Upper lobe of left lung (tissue), 6 donors: ENCODE data around the gene HTR1B. TPM values are rescaled to one million over a fixed set of nuclear protein-coding genes. Genes with fewer than 3 reads are reported as not detected.

Experiments
- ATAC-seq, 2 donors: fragments of 200-7000 bp; cut with Tn5 transposase; one replicate each; pipeline ENCODE4 v1.9.1; 2022; ENCODE audit warnings: mild to moderate bottlenecking in 2 of 2, moderate library complexity in 2 of 2; ENCODE audit not compliant: low FRiP score in 2 of 2
- DNase-seq, 2 donors: peaks; one replicate each; pipeline ENCODE4 v3.0.0-alpha.2; 2019 to 2020
- H3K27ac ChIP-seq, 4 donors: fragments of 200-600 bp; sonication (generic); one replicate each; pipeline ENCODE4 v1.5.1; 2016 to 2019
- H3K27me3 ChIP-seq, 4 donors: fragments of 200-600 bp; sonication (generic); one replicate each; pipeline ENCODE4 v1.5.1; 2017 to 2019
- H3K36me3 ChIP-seq, 4 donors: fragments of 200-600 bp; sonication (generic); one replicate each; pipeline ENCODE4 v1.5.1; 2016 to 2019
- H3K4me1 ChIP-seq, 4 donors: fragments of 200-600 bp; sonication (generic); one replicate each; pipeline ENCODE4 v1.5.1; 2018 to 2019
- H3K4me3 ChIP-seq, 4 donors: fragments of 200-600 bp; sonication (generic); one replicate each; pipeline ENCODE4 v1.5.1; 2017 to 2019; ENCODE audit warnings: mild to moderate bottlenecking in 2 of 4, moderate library complexity in 1 of 4
- H3K9me3 ChIP-seq, 4 donors: fragments of 200-600 bp; sonication (generic); one replicate each; pipeline ENCODE4 v1.5.1; 2018 to 2019
- EP300 ChIP-seq, 4 donors: sonication (generic); formaldehyde crosslinking; IDR thresholded peaks; one replicate each; pipeline ENCODE4 v1.5.1; 2017; ENCODE audit warnings: antibody characterized with exemption in 4 of 4, control low read depth in 2 of 4
- POLR2A ChIP-seq, 4 donors: fragments of 450-650 bp; IDR thresholded peaks; one replicate each; pipeline ENCODE4 v1.5.1; 2016 to 2017; ENCODE audit warnings: antibody characterized with exemption in 4 of 4, mild to moderate bottlenecking in 2 of 4
- POLR2AphosphoS5 ChIP-seq, 2 donors: sonication (generic); formaldehyde crosslinking; IDR thresholded peaks; one replicate each; pipeline ENCODE4 v1.5.1; 2017; ENCODE audit warnings: antibody characterized with exemption in 2 of 2
- WGBS, 2 donors: methylation state at CpG; one replicate each; pipeline ENCODE4 v1.1.5; 2017 to 2018; 5-methylcytosine and 5-hydroxymethylcytosine counted together
- total RNA-seq, 6 donors: library from RNA; depleted of rRNA in 4 of 6; stranded (reverse); fragments of >200 nt in 4 of 6; gene quantifications; one replicate each; pipeline versions ENCODE4 v1.1.0 to v1.2.1, GENCODE V29; 2016 to 2021
- TF ChIP-seq, protein P1 (sequence below), 6 experiments: fragments of 450-650 bp in 4 of 6; fragments of 200-600 bp in 2 of 6; sonication (generic) in 2 of 6; IDR thresholded peaks; one replicate each; pipeline ENCODE4 v1.5.1; 2016 to 2019; ENCODE audit warnings: antibody characterized with exemption in 6 of 6
- donor health status: DM: no; HTN: no; CAD: no; lungs with moderate emphysema.
- donor health status: DM: no; HTN: yes; CAD: no; lungs with severe emphysema.

The HTR1B gene
- total RNA-seq, 6 donors from 2014 or later, result 0.57 TPM; not detected in 5

DNA sequence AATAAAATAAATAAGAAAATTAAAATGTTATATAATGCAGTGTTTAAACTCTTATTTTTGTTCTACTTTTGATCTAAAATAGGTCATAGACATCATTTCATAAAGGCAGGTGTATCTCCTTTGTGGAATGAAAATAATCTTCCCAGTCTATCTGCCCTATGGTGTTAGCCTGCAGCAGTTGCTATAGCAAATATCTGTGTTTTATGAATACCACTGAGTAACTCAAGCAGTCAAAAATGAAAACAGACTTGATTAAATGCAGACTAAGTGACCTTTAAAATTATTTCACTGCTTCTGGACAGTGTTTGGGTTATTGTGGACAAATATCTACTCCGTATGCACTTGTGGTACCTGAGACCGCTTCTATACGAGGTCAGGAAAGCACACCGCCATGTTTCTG is 11.8 kb downstream of the HTR1B start:
- DNase-seq (no peak), ATAC-seq (no peak)
- no peak for TF ChIP-seq POLR2A (IDR thresholded peaks at IDR 0.05)
- TF ChIP-seq, protein P1, sequence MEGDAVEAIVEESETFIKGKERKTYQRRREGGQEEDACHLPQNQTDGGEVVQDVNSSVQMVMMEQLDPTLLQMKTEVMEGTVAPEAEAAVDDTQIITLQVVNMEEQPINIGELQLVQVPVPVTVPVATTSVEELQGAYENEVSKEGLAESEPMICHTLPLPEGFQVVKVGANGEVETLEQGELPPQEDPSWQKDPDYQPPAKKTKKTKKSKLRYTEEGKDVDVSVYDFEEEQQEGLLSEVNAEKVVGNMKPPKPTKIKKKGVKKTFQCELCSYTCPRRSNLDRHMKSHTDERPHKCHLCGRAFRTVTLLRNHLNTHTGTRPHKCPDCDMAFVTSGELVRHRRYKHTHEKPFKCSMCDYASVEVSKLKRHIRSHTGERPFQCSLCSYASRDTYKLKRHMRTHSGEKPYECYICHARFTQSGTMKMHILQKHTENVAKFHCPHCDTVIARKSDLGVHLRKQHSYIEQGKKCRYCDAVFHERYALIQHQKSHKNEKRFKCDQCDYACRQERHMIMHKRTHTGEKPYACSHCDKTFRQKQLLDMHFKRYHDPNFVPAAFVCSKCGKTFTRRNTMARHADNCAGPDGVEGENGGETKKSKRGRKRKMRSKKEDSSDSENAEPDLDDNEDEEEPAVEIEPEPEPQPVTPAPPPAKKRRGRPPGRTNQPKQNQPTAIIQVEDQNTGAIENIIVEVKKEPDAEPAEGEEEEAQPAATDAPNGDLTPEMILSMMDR (IDR thresholded peaks at IDR 0.05), result no peak
- no peak for TF ChIP-seq POLR2AphosphoS5 (IDR thresholded peaks at IDR 0.05)
- no peak for TF ChIP-seq EP300 (IDR thresholded peaks at IDR 0.05)
- no peaks in the 10 kb centered on the region for H3K27me3 ChIP-seq
- 93 to 100% methylated on average over 4 of the region's 4 CpGs for WGBS, 2 donors
- no peak overlapping the region for H3K27ac ChIP-seq
- H3K36me3 ChIP-seq, result no peaks in the 10 kb centered on the region
- H3K4me3 ChIP-seq, result no peak overlapping the region
- H3K4me1 ChIP-seq, result no peaks in the 10 kb centered on the region
- no peaks in the 10 kb centered on the region for H3K9me3 ChIP-seq

DNA sequence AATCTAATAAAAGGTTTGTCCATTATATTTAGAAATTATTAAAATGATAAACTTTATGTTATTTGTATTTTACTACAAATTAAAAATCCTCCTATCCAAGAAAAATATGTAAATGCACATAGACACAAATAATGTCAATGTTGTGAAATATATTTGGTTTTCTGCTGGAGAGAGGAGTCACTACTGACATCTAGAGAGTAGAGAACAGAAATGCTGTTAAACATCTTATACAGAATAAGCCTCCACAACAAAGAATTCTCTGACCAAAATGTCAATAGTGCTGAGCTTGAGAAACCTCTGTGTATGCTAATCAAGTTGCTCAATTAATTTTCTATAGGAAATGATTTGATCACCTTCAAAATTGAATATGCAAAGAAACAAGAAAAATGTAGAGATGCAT is 12.4 kb downstream of the HTR1B start:
- TF ChIP-seq EP300 (IDR thresholded peaks at IDR 0.05) (no peak), POLR2A (IDR thresholded peaks at IDR 0.05) (no peak), POLR2AphosphoS5 (IDR thresholded peaks at IDR 0.05) (no peak)
- TF ChIP-seq, protein P1 (IDR thresholded peaks at IDR 0.05), result no peak
- H3K27me3 ChIP-seq, result no peaks in the 10 kb centered on the region
- no peak overlapping the region for H3K27ac ChIP-seq
- no peak overlapping the region for H3K4me3 ChIP-seq
- DNase-seq (no peak), ATAC-seq (no peak)
- H3K9me3 ChIP-seq, result no peaks in the 10 kb centered on the region
- H3K36me3 ChIP-seq, result no peaks in the 10 kb centered on the region
- H3K4me1 ChIP-seq, result no peaks in the 10 kb centered on the region

DNA sequence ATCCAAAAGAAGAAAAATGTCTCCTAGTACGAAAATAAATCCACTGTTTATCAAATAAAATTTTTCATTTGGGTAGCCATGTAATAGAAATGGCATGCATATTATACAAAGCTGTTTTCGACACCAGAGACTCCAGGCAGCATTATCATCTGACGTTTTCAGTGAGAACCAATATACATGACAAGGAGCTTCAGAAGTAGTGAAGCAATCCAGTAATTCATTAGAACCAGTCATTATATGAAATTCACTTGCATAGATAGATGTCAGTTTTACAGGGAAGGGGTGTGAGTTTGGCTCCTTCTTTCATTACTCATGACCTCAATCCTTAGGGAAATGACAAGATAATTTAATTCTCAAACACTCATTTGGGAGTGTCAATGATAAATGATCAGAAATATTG is 14.7 kb downstream of the HTR1B start:
- ATAC-seq, result no peak
- no peak overlapping the region for H3K4me3 ChIP-seq
- no peaks in the 10 kb centered on the region for H3K9me3 ChIP-seq
- no peaks in the 10 kb centered on the region for H3K36me3 ChIP-seq
- H3K27ac ChIP-seq, result no peak overlapping the region
- H3K4me1 ChIP-seq, result no peaks in the 10 kb centered on the region
- no peaks in the 10 kb centered on the region for H3K27me3 ChIP-seq
- 65 to 68% methylated on average over 3 of the region's 3 CpGs for WGBS, 2 donors
- TF ChIP-seq, protein P1 (IDR thresholded peaks at IDR 0.05), result no peak
- TF ChIP-seq EP300 (IDR thresholded peaks at IDR 0.05), result no peak
- TF ChIP-seq POLR2A (IDR thresholded peaks at IDR 0.05), result no peak
- no peak for TF ChIP-seq POLR2AphosphoS5 (IDR thresholded peaks at IDR 0.05)
- DNase-seq, result no peak

DNA sequence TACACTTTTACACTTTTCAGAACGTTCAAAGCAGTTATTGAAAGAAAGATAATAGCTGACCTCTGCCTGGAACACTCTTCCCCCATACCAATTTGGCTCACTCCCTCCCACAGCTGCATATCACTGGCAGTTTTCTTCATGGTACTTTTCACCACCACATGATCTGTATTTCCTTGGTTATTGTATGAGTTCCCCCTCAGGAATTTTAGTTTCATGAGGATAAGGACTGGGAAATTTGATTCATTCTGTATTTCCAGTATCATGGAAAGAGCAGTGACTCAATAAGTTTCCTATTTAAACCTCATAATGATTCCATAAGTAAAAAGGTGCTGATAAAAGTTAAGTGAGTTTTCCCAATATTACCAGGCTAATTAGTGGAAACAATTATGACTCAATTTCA is 16.0 kb downstream of the HTR1B start:
- 12 to 15% methylated on average over 1 of the region's 1 CpG for WGBS, 2 donors
- no peaks in the 10 kb centered on the region for H3K9me3 ChIP-seq
- DNase-seq (no peak), ATAC-seq (no peak)
- TF ChIP-seq, protein P1 (IDR thresholded peaks at IDR 0.05), result no peak
- TF ChIP-seq POLR2AphosphoS5 (IDR thresholded peaks at IDR 0.05), result no peak
- TF ChIP-seq EP300 (IDR thresholded peaks at IDR 0.05), result no peak
- no peak for TF ChIP-seq POLR2A (IDR thresholded peaks at IDR 0.05)
- no peaks in the 10 kb centered on the region for H3K4me1 ChIP-seq
- H3K36me3 ChIP-seq, result no peaks in the 10 kb centered on the region
- H3K4me3 ChIP-seq, result no peak overlapping the region
- H3K27ac ChIP-seq, result no peak overlapping the region
- no peaks in the 10 kb centered on the region for H3K27me3 ChIP-seq

DNA sequence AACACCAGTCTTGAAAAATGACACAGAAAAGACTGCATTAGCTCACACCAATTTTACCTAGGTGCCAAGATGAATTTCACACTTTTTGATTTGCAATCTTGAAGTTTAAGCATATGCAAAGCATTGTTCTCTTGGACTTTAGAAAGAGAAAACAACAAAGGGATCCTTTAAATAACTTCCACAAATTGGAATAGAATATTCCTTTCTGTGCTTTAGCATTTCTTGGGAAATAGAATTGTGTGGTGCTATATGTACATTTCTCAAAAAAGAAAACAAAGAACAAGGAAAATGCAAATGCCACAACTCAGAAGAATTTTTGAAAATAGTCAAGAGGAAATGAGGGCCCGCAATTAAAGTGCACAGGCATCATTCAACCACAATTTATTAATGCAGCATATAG is 17.0 kb downstream of the HTR1B start:
- no peak for ATAC-seq
- Histone ChIP-seq H3K9me3 (no peaks in the 10 kb centered on the region), H3K27ac (no peak overlapping the region), H3K27me3 (no peaks in the 10 kb centered on the region), H3K36me3 (no peaks in the 10 kb centered on the region), H3K4me1 (no peaks in the 10 kb centered on the region), H3K4me3 (no peak overlapping the region)
- WGBS, 2 donors, result 75 to 91% methylated on average over 1 of the region's 1 CpG
- no peak for DNase-seq
- TF ChIP-seq POLR2A (IDR thresholded peaks at IDR 0.05) (no peak), EP300 (IDR thresholded peaks at IDR 0.05) (no peak), POLR2AphosphoS5 (IDR thresholded peaks at IDR 0.05) (no peak)
- TF ChIP-seq, protein P1 (IDR thresholded peaks at IDR 0.05), result no peak
